Uterus (tissue), 2 donors: Measurements from ENCODE around the gene DCAF4.

Experiments
- POLR2A ChIP-seq, 2 donors: fragments of 450-650 bp; IDR thresholded peaks; one replicate each; pipeline ENCODE4 v1.6.1; 2016; ENCODE audit warnings: antibody characterized with exemption in 2 of 2, mild to moderate bottlenecking in 1 of 2, moderate library complexity in 1 of 2
- TF ChIP-seq, protein P1 (sequence below), 4 experiments: fragments of 200-600 bp in 2 of 4; fragments of 450-650 bp in 2 of 4; sonication (generic) in 2 of 4; IDR thresholded peaks; one replicate each; pipeline ENCODE4 v1.5.1; 2016 to 2019; ENCODE audit warnings: antibody characterized with exemption in 4 of 4, mild to moderate bottlenecking in 2 of 4, moderate library complexity in 1 of 4

GRCh38 chr14:73000073-73000472 lies 73.8 kb downstream of the DCAF4 start:
- TF ChIP-seq, protein P1, sequence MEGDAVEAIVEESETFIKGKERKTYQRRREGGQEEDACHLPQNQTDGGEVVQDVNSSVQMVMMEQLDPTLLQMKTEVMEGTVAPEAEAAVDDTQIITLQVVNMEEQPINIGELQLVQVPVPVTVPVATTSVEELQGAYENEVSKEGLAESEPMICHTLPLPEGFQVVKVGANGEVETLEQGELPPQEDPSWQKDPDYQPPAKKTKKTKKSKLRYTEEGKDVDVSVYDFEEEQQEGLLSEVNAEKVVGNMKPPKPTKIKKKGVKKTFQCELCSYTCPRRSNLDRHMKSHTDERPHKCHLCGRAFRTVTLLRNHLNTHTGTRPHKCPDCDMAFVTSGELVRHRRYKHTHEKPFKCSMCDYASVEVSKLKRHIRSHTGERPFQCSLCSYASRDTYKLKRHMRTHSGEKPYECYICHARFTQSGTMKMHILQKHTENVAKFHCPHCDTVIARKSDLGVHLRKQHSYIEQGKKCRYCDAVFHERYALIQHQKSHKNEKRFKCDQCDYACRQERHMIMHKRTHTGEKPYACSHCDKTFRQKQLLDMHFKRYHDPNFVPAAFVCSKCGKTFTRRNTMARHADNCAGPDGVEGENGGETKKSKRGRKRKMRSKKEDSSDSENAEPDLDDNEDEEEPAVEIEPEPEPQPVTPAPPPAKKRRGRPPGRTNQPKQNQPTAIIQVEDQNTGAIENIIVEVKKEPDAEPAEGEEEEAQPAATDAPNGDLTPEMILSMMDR (IDR thresholded peaks at IDR 0.05): no peak
- TF ChIP-seq POLR2A (IDR thresholded peaks at IDR 0.05): no peak
